T follicular helper cell (primary cell): Measurements from ENCODE around the gene NELL1.

Experiments
- DNase-seq: peaks from one replicate; pipeline ENCODE4 v3.0.0-alpha.2; 2020; ENCODE audit warnings: low read depth

Gene NELL1

GRCh38 chr11:20874358-20874757 is 205.0 kb downstream of the NELL1 start:
- DNase-seq, result no peak

GRCh38 chr11:20875889-20876288 is 206.5 kb downstream of the NELL1 start:
- DNase-seq, result no peak

- DNase-seq, result no peak
These were observed 207.4 kb downstream of the NELL1 start for GRCh38 chr11:20876738-20877137.

GRCh38 chr11:20880094-20880493 is 210.7 kb downstream of the NELL1 start:
- no peak for DNase-seq

- DNase-seq, result no peak
These were observed 212.1 kb downstream of the NELL1 start for GRCh38 chr11:20881328-20882079.

- DNase-seq, result no peak
These were observed 217.8 kb downstream of the NELL1 start for GRCh38 chr11:20887137-20887536.

GRCh38 chr11:20894296-20894695 is 224.9 kb downstream of the NELL1 start:
- DNase-seq, result no peak

GRCh38 chr11:20909995-20910726 is 240.8 kb downstream of the NELL1 start:
- no peak for DNase-seq

GRCh38 chr11:20910733-20911132 is 241.3 kb downstream of the NELL1 start:
- no peak for DNase-seq

GRCh38 chr11:20912065-20912821 is 242.9 kb downstream of the NELL1 start:
- no peak for DNase-seq

GRCh38 chr11:20912922-20913512 is 243.6 kb downstream of the NELL1 start:
- no peak for DNase-seq

GRCh38 chr11:20917306-20917705 is 247.9 kb downstream of the NELL1 start:
- DNase-seq, result no peak

- no peak for DNase-seq
These were observed 257.6 kb downstream of the NELL1 start for GRCh38 chr11:20926799-20927540.

- DNase-seq, result no peak
These were observed 261.6 kb downstream of the NELL1 start for GRCh38 chr11:20931029-20931428.

- DNase-seq, result no peak
These were observed 263.7 kb downstream of the NELL1 start for GRCh38 chr11:20933086-20933485.

- no peak for DNase-seq
These were observed 264.6 kb downstream of the NELL1 start for GRCh38 chr11:20933958-20934357.

GRCh38 chr11:20934516-20934915 is 265.1 kb downstream of the NELL1 start:
- no peak for DNase-seq

GRCh38 chr11:20937826-20938225 is 268.4 kb downstream of the NELL1 start:
- no peak for DNase-seq

GRCh38 chr11:20949585-20949984 is 280.2 kb downstream of the NELL1 start:
- no peak for DNase-seq

- DNase-seq, result no peak
These were observed 293.2 kb downstream of the NELL1 start for GRCh38 chr11:20962581-20962980.

GRCh38 chr11:20963596-20963995 is 294.2 kb downstream of the NELL1 start:
- no peak for DNase-seq

- no peak for DNase-seq
These were observed 295.6 kb downstream of the NELL1 start for GRCh38 chr11:20964985-20965384.
